ENCODE measurements around the gene TRIP10.
"Not testable (repeated sequence)": the region's sequence is repeated elsewhere in the genome, so short reads cannot be mapped to it uniquely, and the experiment has no call there.

TRIP10 gene

DNA sequence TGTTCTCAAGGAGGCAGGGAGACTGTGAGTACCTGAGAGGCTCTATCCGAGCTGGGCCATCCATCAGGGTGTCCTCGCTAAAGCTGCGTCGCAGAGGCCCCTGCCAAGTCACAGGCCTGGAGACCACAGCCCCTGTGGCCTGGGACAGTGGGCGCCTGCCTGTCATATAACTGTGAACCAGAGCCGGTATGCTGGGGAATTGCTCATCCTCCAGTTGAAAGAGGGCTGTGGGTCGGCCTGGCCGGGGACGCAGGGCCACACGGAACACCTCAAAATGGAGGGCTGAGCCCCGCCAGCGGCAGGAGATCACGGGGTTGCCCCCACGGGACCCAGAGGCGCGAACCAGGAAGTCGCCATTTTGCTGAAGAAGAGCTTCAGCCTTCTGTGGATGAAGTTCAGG lies 21.1 kb downstream of the TRIP10 start:
- DNase-seq (ENCODE audit: low spot score): no peak
- TF ChIP-seq, protein P1, sequence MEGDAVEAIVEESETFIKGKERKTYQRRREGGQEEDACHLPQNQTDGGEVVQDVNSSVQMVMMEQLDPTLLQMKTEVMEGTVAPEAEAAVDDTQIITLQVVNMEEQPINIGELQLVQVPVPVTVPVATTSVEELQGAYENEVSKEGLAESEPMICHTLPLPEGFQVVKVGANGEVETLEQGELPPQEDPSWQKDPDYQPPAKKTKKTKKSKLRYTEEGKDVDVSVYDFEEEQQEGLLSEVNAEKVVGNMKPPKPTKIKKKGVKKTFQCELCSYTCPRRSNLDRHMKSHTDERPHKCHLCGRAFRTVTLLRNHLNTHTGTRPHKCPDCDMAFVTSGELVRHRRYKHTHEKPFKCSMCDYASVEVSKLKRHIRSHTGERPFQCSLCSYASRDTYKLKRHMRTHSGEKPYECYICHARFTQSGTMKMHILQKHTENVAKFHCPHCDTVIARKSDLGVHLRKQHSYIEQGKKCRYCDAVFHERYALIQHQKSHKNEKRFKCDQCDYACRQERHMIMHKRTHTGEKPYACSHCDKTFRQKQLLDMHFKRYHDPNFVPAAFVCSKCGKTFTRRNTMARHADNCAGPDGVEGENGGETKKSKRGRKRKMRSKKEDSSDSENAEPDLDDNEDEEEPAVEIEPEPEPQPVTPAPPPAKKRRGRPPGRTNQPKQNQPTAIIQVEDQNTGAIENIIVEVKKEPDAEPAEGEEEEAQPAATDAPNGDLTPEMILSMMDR (IDR thresholded peaks at IDR 0.05; ENCODE audit: extremely low read depth, missing control alignments): no peak

DNA sequence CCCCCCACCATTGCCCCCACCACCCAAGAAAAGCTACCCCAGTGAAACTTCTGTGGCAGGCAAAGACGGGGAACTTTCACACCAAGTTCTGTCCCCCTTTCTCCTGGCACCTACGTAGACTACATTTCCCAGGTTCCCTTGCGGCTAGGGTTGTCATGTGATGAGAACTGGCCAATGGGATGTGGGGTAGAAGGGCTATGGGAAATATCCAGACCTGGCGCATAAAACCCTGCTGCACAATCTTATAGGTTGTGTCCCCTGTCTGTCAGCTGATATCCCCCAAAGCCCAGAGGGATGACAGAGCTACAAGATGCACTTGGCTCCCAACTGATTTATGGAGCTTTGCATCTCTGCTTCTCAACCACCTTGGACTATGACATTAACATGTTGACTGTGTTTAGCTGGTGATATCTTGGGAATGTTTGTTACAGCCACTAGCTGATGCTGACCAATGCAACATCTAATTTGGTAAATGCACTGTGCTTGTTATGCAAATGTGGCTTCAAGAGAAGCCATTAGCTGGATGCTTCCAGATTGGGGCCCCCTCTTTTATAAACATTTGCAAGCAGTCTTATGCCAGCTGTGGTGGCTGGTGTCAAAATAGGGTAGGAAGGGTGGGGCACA lies 21.7 kb downstream of the TRIP10 start:
- TF ChIP-seq, protein P1 (IDR thresholded peaks at IDR 0.05; ENCODE audit: extremely low read depth, missing control alignments): no peak
- DNase-seq (ENCODE audit: low spot score): no peak

DNA sequence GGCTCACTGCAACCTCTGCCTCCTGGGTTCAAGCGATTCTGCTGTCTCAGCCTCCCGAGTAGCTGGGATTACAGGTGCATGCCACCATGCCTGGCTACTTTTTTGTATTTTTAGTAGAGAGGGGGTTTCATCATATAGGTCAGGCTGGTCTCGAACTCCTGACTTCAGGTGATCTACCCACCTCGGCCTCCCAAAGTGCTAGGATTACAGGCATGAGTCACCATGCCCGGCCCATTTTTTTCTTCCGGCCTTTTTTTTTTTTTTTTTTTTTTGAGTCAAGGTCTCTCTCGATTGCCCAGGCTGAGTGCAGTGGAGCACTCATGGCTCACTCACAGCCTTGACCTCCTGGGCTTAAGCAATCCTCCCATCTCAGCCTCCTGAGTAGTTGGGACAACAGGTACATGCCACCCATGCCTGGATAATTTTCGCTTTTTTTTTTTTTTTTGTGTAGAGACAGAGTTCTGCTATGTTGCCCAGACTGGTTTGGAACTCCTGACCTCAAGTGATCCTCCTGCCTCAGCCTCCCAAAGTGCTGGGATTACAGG lies 22.8 kb downstream of the TRIP10 start:
- not testable (repeated sequence) for DNase-seq (ENCODE audit: low spot score)

DNA sequence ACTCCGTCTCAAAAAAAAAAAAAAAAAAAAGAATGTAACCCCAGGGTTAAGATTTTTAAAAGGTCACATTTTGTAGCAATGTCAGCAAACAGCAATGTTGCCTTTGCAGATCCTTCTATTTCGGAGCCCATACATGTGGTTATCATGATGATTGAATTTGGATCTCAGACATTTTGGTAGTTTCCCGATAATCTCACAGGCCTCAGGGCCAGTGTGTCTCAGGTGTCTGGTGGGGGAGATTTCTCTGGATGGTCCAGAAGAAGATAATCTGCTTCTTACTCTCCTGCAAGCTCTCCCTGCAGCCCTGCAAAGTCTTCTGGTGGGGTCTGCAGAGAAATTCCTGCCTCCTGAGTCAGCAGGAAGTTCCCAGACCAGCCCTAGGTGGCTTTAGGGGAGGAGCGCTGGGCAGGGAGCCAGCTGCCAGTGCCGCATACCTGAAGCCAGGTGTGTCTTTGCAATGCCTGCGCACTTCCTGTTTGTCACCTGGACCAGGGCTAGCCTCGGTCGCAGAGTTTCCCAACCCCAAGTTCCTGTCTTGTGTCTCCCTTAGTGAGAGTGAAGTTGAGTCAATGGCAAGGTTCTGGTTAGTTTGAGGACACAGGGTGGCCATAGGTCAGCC lies 26.4 kb downstream of the TRIP10 start:
- DNase-seq (ENCODE audit: low spot score): no peak
- TF ChIP-seq, protein P1 (IDR thresholded peaks at IDR 0.05; ENCODE audit: extremely low read depth, missing control alignments): no peak

DNA sequence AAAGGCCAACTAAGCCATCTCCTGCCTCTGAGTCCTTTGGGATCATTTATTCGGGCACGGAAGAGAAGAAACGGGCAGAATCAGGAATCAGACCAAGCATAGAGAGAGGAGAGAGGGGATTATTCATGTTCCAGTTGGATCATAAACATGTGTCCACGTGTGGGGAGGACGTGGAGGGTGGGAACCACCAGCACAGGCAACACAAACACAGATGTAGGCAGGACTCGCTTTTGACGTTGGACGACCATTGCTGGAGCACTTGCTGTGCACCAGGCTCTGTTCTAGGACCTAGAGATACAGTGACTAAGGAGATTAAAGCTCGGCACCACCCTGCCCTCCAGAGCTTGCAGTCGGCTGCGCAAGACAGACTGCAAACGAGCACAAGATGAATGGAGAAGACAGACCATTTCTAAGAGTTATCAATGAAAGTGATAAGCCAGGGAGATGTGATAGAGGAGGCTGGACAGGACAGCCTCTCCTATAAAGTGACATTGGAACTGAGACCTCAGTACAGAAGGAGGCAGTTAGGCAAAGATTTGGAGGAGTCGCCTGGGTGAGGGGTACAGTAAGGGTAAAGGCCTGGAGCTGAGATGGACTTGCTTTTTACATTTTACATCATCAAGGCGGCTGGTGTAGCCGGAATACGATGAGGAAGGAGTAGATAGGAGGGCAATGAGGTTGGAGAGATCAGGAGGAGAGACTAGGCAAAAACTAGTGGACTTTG lies 27.0 kb downstream of the TRIP10 start:
- TF ChIP-seq, protein P1 (IDR thresholded peaks at IDR 0.05; ENCODE audit: extremely low read depth, missing control alignments): no peak
- no peak for DNase-seq (ENCODE audit: low spot score)

DNA sequence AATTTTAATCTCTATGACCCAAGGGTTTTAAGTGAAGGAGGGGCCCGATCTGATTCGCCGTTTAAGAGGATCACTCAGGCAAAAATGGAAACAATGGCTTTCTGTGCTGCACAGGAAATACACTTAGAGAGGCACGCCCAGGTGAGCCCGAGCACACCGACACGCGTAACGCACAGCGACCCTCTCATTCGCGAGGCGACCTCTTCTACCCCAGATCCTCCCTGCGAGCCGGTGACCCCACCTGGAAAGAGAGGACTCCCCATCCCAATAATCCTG lies 27.5 kb downstream of the TRIP10 start:
- no peak for DNase-seq (ENCODE audit: low spot score)
- TF ChIP-seq, protein P1 (IDR thresholded peaks at IDR 0.05; ENCODE audit: extremely low read depth, missing control alignments): no peak

DNA sequence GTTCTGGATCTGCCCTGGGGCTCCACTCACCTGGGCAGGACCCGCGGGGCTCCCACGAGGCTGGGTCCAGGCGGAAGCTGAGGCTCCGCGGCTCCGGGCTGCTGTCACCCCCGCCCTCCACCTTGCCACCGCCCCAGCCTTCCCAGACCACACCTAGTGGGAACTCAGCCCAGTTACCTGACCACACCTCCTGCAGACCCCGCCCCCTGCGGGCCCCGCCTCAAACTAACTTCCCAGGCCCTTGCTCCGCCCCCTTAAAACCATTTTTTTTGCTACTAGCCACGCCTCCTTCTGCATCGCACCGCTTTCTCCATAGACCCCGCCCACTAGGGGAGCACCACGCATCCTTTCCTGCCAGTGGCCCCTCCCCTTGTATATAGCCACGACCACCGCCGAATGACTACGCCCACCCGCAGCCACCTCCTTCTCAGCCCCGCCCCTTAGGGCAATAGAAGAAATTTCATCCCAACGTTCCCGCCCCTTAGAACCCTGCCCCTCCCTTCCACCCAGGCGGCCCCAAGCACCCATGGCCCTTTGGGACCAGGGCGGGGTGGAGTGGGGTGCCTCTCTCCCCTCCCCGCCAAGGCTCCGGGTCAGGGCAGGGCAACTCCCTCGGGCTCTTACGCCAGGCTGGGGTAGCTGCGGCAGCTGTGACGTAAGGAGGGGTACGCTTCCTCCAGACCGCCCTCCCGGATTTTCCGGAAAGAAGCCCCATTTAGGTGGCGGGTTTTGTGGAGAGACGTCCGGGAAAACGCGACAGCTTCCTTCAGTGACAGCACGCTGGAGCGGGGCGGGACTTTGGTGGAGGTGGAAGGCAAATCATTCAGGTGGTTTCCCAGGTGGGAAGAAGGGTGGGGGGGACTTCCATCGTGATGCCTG lies 28.1 kb downstream of the TRIP10 start, which contains the start of gene SH2D3A:
Gene SH2D3A, minus strand, starts transcription at position 79 of the 879 bp plus-strand sequence. CDS start 3,687 bp downstream, outside the sequence.
- DNase-seq (ENCODE audit: low spot score): peak; percentile 95
- TF ChIP-seq, protein P1 (IDR thresholded peaks at IDR 0.05; ENCODE audit: extremely low read depth, missing control alignments): no peak

Data from GM20000 (cell line).